ENCODE data around the gene DESI2. TPM values are rescaled to one million over a fixed set of nuclear protein-coding genes. Genes with fewer than 3 reads are reported as not detected.

The DESI2 gene
- total RNA-seq, 1 experiment from 2014 or later: 53.9 TPM

GRCh38 chr1:244741692-244742091 lies 88.8 kb downstream of the DESI2 start:
- no peaks in the 10 kb centered on the region for H3K36me3 ChIP-seq (ENCODE audit: control insufficient read depth, insufficient read depth, low read length)
- in situ Hi-C loops (cut with HindIII; ENCODE audit: low pct_unique_long_range_greater_than_20kb, low sequenced_read_pairs): no loop called here
- TF ChIP-seq POLR2AphosphoS5 (IDR thresholded peaks at IDR 0.05; ENCODE audit: low read depth, low read length): no peak
- no peak for TF ChIP-seq TCF7L2 (IDR thresholded peaks at IDR 0.05; ENCODE audit: low read depth, low read length)
- TF ChIP-seq SIN3A (IDR thresholded peaks at IDR 0.05; ENCODE audit: borderline replicate concordance, insufficient read depth, low read depth, low read length): no peak
- TF ChIP-seq, protein P1, sequence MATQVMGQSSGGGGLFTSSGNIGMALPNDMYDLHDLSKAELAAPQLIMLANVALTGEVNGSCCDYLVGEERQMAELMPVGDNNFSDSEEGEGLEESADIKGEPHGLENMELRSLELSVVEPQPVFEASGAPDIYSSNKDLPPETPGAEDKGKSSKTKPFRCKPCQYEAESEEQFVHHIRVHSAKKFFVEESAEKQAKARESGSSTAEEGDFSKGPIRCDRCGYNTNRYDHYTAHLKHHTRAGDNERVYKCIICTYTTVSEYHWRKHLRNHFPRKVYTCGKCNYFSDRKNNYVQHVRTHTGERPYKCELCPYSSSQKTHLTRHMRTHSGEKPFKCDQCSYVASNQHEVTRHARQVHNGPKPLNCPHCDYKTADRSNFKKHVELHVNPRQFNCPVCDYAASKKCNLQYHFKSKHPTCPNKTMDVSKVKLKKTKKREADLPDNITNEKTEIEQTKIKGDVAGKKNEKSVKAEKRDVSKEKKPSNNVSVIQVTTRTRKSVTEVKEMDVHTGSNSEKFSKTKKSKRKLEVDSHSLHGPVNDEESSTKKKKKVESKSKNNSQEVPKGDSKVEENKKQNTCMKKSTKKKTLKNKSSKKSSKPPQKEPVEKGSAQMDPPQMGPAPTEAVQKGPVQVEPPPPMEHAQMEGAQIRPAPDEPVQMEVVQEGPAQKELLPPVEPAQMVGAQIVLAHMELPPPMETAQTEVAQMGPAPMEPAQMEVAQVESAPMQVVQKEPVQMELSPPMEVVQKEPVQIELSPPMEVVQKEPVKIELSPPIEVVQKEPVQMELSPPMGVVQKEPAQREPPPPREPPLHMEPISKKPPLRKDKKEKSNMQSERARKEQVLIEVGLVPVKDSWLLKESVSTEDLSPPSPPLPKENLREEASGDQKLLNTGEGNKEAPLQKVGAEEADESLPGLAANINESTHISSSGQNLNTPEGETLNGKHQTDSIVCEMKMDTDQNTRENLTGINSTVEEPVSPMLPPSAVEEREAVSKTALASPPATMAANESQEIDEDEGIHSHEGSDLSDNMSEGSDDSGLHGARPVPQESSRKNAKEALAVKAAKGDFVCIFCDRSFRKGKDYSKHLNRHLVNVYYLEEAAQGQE (IDR thresholded peaks at IDR 0.05; ENCODE audit: insufficient read depth in 1 of 2, low read depth in 2 of 2, low read length in 1 of 2): no peak
- TF ChIP-seq CTCF (IDR thresholded peaks at IDR 0.05): no peak
- intact Hi-C loops (cut with micrococcal nuclease; ENCODE audit: unreplicated experiment): no loop called here
- no TSS peak for BruUV-seq (replicated peaks)
- ChIA-PET CTCF (no interaction called here), POLR2A (no interaction called here)
- no peak overlapping the region for H3K4me3 ChIP-seq (ENCODE audit: low read depth in 2 of 2, low read length in 2 of 2)
- H3K27ac ChIP-seq (ENCODE audit: low read length): no peak overlapping the region
- no peaks in the 10 kb centered on the region for H3K4me1 ChIP-seq (ENCODE audit: control insufficient read depth, insufficient read depth, low read length)
- no peaks in the 10 kb centered on the region for H3K27me3 ChIP-seq (ENCODE audit: control insufficient read depth, insufficient read depth, low read length)
- H3K9me3 ChIP-seq (ENCODE audit: control insufficient read depth, insufficient read depth, low read depth, low read length): no peaks in the 10 kb centered on the region
- DNase-seq (ENCODE audit: low read depth, low spot score) (no peak), ATAC-seq (no peak)

- intact Hi-C loops (cut with micrococcal nuclease; ENCODE audit: unreplicated experiment): no loop called here
- ChIA-PET CTCF (no interaction called here), POLR2A (no interaction called here)
- no peaks in the 10 kb centered on the region for H3K36me3 ChIP-seq (ENCODE audit: control insufficient read depth, insufficient read depth, low read length)
- TF ChIP-seq SIN3A (IDR thresholded peaks at IDR 0.05; ENCODE audit: borderline replicate concordance, insufficient read depth, low read depth, low read length): no peak
- TF ChIP-seq CTCF (IDR thresholded peaks at IDR 0.05): no peak
- TF ChIP-seq, protein P1 (IDR thresholded peaks at IDR 0.05; ENCODE audit: insufficient read depth in 1 of 2, low read depth in 2 of 2, low read length in 1 of 2): no peak
- no peak for TF ChIP-seq TCF7L2 (IDR thresholded peaks at IDR 0.05; ENCODE audit: low read depth, low read length)
- TF ChIP-seq POLR2AphosphoS5 (IDR thresholded peaks at IDR 0.05; ENCODE audit: low read depth, low read length): no peak
- ATAC-seq: no peak
- H3K27ac ChIP-seq (ENCODE audit: low read length): no peak overlapping the region
- H3K4me3 ChIP-seq (ENCODE audit: low read depth in 2 of 2, low read length in 2 of 2): no peak overlapping the region
- no peaks in the 10 kb centered on the region for H3K9me3 ChIP-seq (ENCODE audit: control insufficient read depth, insufficient read depth, low read depth, low read length)
- BruUV-seq (replicated peaks): no TSS peak
- in situ Hi-C loops (cut with HindIII; ENCODE audit: low pct_unique_long_range_greater_than_20kb, low sequenced_read_pairs): no loop called here
- DNase-seq (ENCODE audit: low read depth, low spot score): no peak
- no peaks in the 10 kb centered on the region for H3K27me3 ChIP-seq (ENCODE audit: control insufficient read depth, insufficient read depth, low read length)
- H3K4me1 ChIP-seq (ENCODE audit: control insufficient read depth, insufficient read depth, low read length): no peaks in the 10 kb centered on the region
Observed at GRCh38 chr1:244749230-244750016, 96.5 kb downstream of the DESI2 start.

Measured in Panc1 (cell line).